T-helper 2 cell treated with Interferon-gamma antibody and Interleukin-4, amounts not matched to agents 100 ng/mL and 5 ng/mL, for 36 hours (primary cell): Measurements from ENCODE around the gene NCF2. TPM values are rescaled to one million over a fixed set of nuclear protein-coding genes. Genes with fewer than 3 reads are reported as not detected.
"Not testable (repeated sequence)": the region's sequence is repeated elsewhere in the genome, so short reads cannot be mapped to it uniquely, and the experiment has no call there.

Experiments used
- intact Hi-C: fragments of 100-400 bp; cut with micrococcal nuclease; formaldehyde crosslinking; loops from one replicate; pipeline ENCODE4 v1.15.1; 2023
- total RNA-seq: library from RNA; stranded (reverse); gene quantifications from 2 replicates; pipeline ENCODE4 v1.2.3, GENCODE V29; 2022

The NCF2 gene
- 20.9 and 22.9 TPM in 2 replicates for total RNA-seq

GRCh38 chr1:183590244-183591191, at the start of gene NCF2:
Gene NCF2, minus strand, starts transcription at chr1:183590459. Its CDS starts 130 bp downstream, at chr1:183590329.
- intact Hi-C loops = loop anchor here (1.0 to 5.0 kb wide), 3 partner anchors 44 to 120 kb away; partner anchors contain the start of gene ARPC5

GRCh38 chr1:183638649-183639387, 48.6 kb upstream of the NCF2 start:
- intact Hi-C loops = loop anchor here (5.0 kb wide), 2 partner anchors 413 to 1518 kb away; partner anchors contain the start of genes SWT1, TRMT1L and TSEN15

- intact Hi-C loops = loop anchor here (5.0 kb wide), 2 partner anchors 416 to 1521 kb away; partner anchors contain the start of genes SWT1, TRMT1L and TSEN15
Observed at GRCh38 chr1:183636783-183637182, 46.5 kb upstream of the NCF2 start.

GRCh38 chr1:183636334-183636682, 46.0 kb upstream of the NCF2 start:
- intact Hi-C loops = loop anchor here (5.0 kb wide), 2 partner anchors 416 to 1521 kb away; partner anchors contain the start of genes SWT1, TRMT1L and TSEN15

GRCh38 chr1:183635606-183636333, 45.5 kb upstream of the NCF2 start, which contains the start of gene ARPC5:
Gene ARPC5, minus strand, starts transcription at chr1:183635783. Its CDS starts 124 bp downstream, at chr1:183635659.
- intact Hi-C loops = loop anchor here (1.0 to 5.0 kb wide), 7 partner anchors 17 to 1522 kb away; partner anchors contain the start of genes DHX9, EDEM3, NCF2 and SWT1

GRCh38 chr1:183635099-183635605, 44.9 kb upstream of the NCF2 start:
- intact Hi-C loops = loop anchor here (1.0 to 5.0 kb wide), 7 partner anchors 17 to 1522 kb away; partner anchors contain the start of genes DHX9, EDEM3, NCF2 and SWT1

GRCh38 chr1:183634429-183635065, 44.3 kb upstream of the NCF2 start:
- intact Hi-C loops = loop anchor here (1.0 to 5.0 kb wide), 8 partner anchors 18 to 1523 kb away; partner anchors contain the start of genes DHX9, EDEM3, NCF2 and SWT1

GRCh38 chr1:183633676-183634343, 43.6 kb upstream of the NCF2 start:
- intact Hi-C loops = loop anchor here (1.0 to 5.0 kb wide), 5 partner anchors 9 to 1121 kb away; partner anchors contain the start of genes EDEM3 and NCF2

GRCh38 chr1:183632964-183633363, 42.7 kb upstream of the NCF2 start:
- intact Hi-C loops = loop anchor here (1.0 to 5.0 kb wide), 3 partner anchors 8 to 283 kb away; no protein-coding TSS in a partner anchor

- intact Hi-C loops = loop anchor here (5.0 kb wide), 1 partner anchor 95 kb away; no protein-coding TSS in a partner anchor
Observed at GRCh38 chr1:183632114-183632513, 41.9 kb upstream of the NCF2 start.

GRCh38 chr1:183630748-183631147, 40.5 kb upstream of the NCF2 start:
- intact Hi-C loops = loop anchor here (5.0 kb wide), 1 partner anchor 93 kb away; no protein-coding TSS in a partner anchor

GRCh38 chr1:183628537-183628936, 38.3 kb upstream of the NCF2 start:
- intact Hi-C loops = no loop called here

GRCh38 chr1:183626236-183626635, 36.0 kb upstream of the NCF2 start:
- intact Hi-C loops = not testable (repeated sequence)

- intact Hi-C loops = loop anchor here (1.0 to 5.0 kb wide), 3 partner anchors 81 to 342 kb away; no protein-coding TSS in a partner anchor
Observed at GRCh38 chr1:183622884-183623785, 32.9 kb upstream of the NCF2 start.

GRCh38 chr1:183622013-183622412, 31.8 kb upstream of the NCF2 start:
- intact Hi-C loops = loop anchor here (5.0 kb wide), 1 partner anchor 80 kb away; no protein-coding TSS in a partner anchor

- intact Hi-C loops = loop anchor here (5.0 kb wide), 1 partner anchor 78 kb away; no protein-coding TSS in a partner anchor
Observed at GRCh38 chr1:183620311-183620710, 30.1 kb upstream of the NCF2 start.

- intact Hi-C loops = loop anchor here (5.0 kb wide), 1 partner anchor 77 kb away; no protein-coding TSS in a partner anchor
Observed at GRCh38 chr1:183619781-183620180, 29.5 kb upstream of the NCF2 start.

- intact Hi-C loops = not testable (repeated sequence)
Observed at GRCh38 chr1:183618202-183618601, 27.9 kb upstream of the NCF2 start.
